VCaP (cell line): ENCODE data around the gene WWC2.
A peak's percentile ranks its signal among the peaks of the same experiment; 100 is the strongest.

ENCODE experiments used
- H3K27ac ChIP-seq: fragments of 450-650 bp; 2 replicates; pipeline ENCODE4 v1.5.1; 2017
- TF ChIP-seq, protein P1 (sequence below): fragments of 450-650 bp; conservative IDR thresholded peaks from 2 replicates; pipeline ENCODE4 v1.5.1; 2017; ENCODE audit warnings: mild to moderate bottlenecking, moderate library complexity

WWC2 gene

DNA sequence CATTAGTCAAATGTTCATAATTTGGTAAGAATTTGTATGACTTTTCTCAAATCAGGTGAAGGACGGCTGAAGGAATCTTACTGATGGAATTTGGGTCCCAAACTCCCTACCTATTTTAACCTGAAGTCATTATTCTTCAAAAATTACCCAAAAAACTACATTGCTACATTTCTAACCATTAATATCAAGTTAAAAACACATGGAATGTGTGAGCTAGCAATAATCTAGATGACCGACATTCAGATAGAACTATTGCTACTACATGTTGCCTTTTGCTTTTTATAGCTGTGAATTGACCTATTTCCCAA lies 25.3 kb upstream of the WWC2 start:
- TF ChIP-seq, protein P1, sequence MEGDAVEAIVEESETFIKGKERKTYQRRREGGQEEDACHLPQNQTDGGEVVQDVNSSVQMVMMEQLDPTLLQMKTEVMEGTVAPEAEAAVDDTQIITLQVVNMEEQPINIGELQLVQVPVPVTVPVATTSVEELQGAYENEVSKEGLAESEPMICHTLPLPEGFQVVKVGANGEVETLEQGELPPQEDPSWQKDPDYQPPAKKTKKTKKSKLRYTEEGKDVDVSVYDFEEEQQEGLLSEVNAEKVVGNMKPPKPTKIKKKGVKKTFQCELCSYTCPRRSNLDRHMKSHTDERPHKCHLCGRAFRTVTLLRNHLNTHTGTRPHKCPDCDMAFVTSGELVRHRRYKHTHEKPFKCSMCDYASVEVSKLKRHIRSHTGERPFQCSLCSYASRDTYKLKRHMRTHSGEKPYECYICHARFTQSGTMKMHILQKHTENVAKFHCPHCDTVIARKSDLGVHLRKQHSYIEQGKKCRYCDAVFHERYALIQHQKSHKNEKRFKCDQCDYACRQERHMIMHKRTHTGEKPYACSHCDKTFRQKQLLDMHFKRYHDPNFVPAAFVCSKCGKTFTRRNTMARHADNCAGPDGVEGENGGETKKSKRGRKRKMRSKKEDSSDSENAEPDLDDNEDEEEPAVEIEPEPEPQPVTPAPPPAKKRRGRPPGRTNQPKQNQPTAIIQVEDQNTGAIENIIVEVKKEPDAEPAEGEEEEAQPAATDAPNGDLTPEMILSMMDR, result peak; percentile 64
- no peak overlapping the region for H3K27ac ChIP-seq

DNA sequence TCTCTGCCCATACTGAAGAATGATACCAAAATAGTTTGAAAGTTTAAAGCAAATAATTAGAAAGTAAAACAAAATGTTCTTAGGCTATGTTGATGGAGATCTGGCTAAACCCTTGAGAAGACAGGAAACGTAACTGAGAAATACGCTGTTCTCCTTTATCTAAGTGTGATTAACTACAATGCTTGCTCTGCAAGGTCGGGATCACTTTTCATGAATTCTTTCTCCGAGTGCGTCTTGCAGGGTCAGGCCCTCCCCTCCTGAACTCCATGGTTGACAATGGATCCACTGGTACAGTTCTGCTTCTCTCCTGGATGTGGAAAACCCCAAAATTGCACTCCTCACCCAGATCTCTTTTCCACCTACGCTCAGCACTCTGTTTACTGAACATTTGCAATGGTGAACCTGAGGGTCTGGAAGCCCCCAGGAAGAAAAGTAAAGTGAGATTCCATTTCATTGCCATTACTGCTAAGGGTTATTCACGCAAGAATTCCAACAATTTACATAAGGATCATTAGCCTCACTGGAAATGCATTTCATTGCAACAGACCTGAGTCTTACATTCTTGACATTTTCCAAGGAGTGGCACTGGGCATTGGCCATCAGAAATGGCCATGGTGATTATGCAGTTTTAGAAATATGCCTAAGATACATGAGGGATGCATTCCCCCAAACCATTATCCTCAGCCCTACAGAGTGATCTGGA lies 24.6 kb upstream of the WWC2 start:
- TF ChIP-seq, protein P1, result no peak
- H3K27ac ChIP-seq, result no peak overlapping the region

DNA sequence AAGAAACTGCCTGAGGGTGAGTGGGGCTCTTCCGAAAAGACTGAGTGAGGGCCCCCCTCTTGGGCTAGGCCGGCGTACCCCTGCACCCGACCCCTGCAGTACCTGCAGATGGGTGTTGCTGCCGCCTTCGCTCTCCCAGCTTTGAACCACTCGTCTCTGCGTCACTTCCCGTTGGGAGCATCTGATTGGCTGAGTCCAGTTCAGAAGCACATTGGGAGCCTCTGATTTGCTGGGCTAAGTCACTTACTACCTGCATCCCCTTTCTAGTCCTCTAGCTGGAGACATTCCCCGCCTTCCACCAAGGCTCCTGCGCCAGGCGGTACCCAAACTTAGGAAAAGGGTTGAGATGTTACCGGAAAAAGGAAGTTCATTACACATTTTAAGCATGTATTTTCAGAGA lies 20.4 kb upstream of the WWC2 start:
- no peak overlapping the region for H3K27ac ChIP-seq
- TF ChIP-seq, protein P1, result no peak

DNA sequence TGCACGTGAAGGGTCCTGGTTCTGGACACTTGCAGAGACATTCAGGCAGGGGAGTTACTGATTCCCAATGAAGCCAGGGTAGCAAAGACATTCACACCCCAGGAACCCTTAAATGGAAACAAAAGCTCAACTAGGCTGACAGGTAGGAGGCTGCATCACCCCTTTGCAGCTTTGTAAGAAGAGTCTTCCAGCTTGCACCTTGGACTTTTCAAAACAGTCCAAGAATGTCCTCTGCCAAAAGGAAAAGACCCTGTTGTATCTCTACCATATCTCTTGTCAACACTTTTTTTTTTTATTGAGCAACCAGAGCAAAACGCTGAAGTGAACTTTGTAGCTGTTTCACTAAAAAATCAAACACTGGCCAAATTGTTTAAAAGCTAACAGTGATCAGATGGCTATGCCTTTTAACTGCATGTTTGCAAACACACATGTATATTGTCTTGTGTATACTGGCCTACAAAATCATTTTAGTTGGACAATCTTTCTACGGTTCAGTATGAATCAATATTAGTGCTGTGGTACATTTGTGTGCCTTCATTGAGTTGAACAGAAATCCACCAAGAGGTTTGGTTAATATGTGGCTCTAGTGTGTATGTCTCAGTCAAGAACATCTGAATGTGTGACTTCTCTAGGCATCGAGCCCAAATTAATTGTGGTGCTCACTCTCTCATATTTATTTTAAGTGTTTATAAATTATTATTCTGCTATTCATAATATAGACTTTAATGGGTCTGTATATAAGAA lies 18.5 kb upstream of the WWC2 start:
- TF ChIP-seq, protein P1, result no peak
- H3K27ac ChIP-seq, result no peak overlapping the region

DNA sequence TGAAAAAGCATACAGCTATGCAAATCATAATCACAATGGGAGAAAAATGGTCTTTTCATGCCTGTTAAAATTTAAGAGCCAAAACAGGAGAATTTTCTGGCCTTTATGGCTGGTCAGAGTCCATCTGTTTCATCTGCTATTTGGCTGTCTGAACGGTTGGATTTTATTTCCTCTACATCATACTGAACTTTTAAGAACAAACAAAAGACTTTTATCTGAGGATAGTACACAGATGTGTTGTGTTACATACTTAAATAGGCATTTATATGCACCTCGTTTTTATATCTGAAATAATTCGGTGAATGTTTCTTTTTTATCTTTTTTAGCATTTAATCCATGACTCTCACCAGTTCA lies 18.0 kb upstream of the WWC2 start:
- no peak overlapping the region for H3K27ac ChIP-seq
- TF ChIP-seq, protein P1, result no peak

DNA sequence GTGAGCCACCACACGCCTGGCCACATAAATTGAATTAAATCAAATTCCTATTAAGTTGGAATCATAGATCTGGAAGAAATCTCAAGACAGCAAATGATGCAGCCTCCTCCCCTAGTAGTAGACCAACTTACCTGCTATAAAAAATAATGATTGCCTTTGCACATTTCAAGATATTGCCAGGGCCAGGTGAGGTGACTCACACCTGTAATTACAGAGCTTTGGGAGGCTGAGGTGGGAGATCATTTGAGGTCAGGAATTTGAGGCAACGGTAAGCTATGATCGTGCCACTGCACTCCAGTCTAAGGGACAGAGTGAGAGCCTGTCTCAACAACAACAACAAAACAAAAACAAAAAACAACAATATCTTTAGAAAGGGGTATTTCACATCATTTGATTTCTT lies 17.0 kb upstream of the WWC2 start:
- TF ChIP-seq, protein P1, result no peak
- no peak overlapping the region for H3K27ac ChIP-seq

DNA sequence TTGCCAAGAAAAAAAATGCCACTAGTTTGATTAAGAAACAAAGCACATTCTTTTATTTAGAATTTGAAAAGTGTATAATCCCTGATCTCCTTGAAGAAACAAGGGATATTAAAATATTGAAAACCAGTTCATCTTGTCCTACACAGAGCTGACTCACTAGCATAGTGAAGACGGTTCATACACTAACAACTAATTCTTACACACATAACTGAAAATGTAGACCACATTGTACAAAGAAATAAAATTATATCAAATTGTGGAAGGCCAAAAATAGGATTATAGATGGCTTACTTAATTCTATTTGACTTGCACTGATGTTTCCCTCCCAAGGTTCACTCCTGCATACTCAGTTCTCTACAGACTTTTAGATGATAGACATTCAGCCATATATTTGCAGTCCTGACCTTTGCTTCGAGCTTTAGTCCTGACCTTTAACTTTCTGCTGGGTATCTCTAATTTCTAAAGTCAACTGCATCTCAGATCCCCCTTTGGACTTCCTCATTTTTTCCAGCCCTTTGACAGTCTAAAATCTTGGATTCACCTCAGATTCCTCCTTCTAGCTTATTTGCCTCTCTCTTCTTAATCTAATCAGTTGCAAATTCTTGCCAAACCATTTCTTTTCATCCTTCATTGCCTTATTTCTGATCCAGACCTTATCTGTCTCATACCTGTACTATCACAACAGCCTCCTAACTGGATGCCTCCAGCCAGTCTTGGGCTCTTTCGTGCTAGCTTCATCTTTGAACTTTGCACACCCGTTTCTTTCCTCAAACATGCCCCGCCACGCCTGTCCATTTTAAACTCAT lies 4.5 kb upstream of the WWC2 start:
- H3K27ac ChIP-seq, result no peak overlapping the region
- TF ChIP-seq, protein P1, result no peak
